H9 (cell line): ENCODE data around the gene DPH2. TPM values are rescaled to one million over a fixed set of nuclear protein-coding genes. Genes with fewer than 3 reads are reported as not detected.

Source experiments
- DNase-seq: peaks from one replicate; pipeline ENCODE4 v3.0.0-alpha.2; 2017
- H2AFZ ChIP-seq: one replicate; pipeline ENCODE4 v1.6.1; 2013; ENCODE audit warnings: mild to moderate bottlenecking, low read length, control low read depth, moderate library complexity
- H2AK5ac ChIP-seq: 2 replicates; pipeline ENCODE4 v1.6.1; 2013; ENCODE audit warnings: low read length, control low read depth, mixed read lengths; ENCODE audit not compliant: insufficient read length
- H2BK120ac ChIP-seq: one replicate; pipeline ENCODE4 v1.6.1; 2013; ENCODE audit warnings: low read depth, mild to moderate bottlenecking, low read length, control low read depth, inconsistent platforms; ENCODE audit not compliant: poor library complexity, severe bottlenecking
- H2BK12ac ChIP-seq: 2 replicates; pipeline ENCODE4 v1.6.1; 2013; ENCODE audit warnings: low read length, control low read depth, mixed read lengths, low read depth; ENCODE audit not compliant: insufficient read length
- H2BK15ac ChIP-seq: 2 replicates; pipeline ENCODE4 v1.6.1; 2013; ENCODE audit warnings: low read depth, low read length, control low read depth
- H2BK20ac ChIP-seq: one replicate; pipeline ENCODE4 v1.6.1; 2013; ENCODE audit warnings: low read depth, mild to moderate bottlenecking, low read length, control low read depth, inconsistent platforms; ENCODE audit not compliant: poor library complexity, severe bottlenecking
- H2BK5ac ChIP-seq: 2 replicates; pipeline ENCODE4 v1.6.1; 2013; ENCODE audit warnings: low read length, control low read depth, mixed read lengths; ENCODE audit not compliant: insufficient read length
- H3K14ac ChIP-seq: 2 replicates; pipeline ENCODE4 v1.6.1; 2013; ENCODE audit warnings: low read length, control low read depth; ENCODE audit not compliant: insufficient read depth
- H3K18ac ChIP-seq: 2 replicates; pipeline ENCODE4 v1.6.1; 2013; ENCODE audit warnings: low read depth, mild to moderate bottlenecking, mixed read lengths, low read length, control low read depth; ENCODE audit not compliant: insufficient read length
- H3K23ac ChIP-seq: 2 replicates; pipeline ENCODE4 v1.6.1; 2013; ENCODE audit warnings: low read length, control low read depth, mixed read lengths, low read depth; ENCODE audit not compliant: insufficient read length
- H3K23me2 ChIP-seq: 2 replicates; pipeline ENCODE4 v1.6.1; 2013; ENCODE audit warnings: low read depth, mild to moderate bottlenecking, mixed read lengths, low read length, control low read depth; ENCODE audit not compliant: insufficient read length, poor library complexity, severe bottlenecking
- H3K27ac ChIP-seq: 2 replicates; pipeline ENCODE4 v1.5.1; 2013; ENCODE audit warnings: low read length, control low read depth, mixed read lengths, low read depth; ENCODE audit not compliant: insufficient read length
- H3K27me3 ChIP-seq: 2 replicates; pipeline ENCODE4 v1.6.1; 2013; ENCODE audit warnings: low read length, control low read depth, inconsistent platforms; ENCODE audit not compliant: insufficient read depth
- H3K4ac ChIP-seq: 2 replicates; pipeline ENCODE4 v1.6.1; 2013; ENCODE audit warnings: low read depth, mild to moderate bottlenecking, control low read depth, inconsistent platforms, low read length, moderate library complexity
- H3K4me1 ChIP-seq: 2 replicates; pipeline ENCODE4 v1.6.1; 2013; ENCODE audit warnings: low read length, control low read depth, inconsistent platforms; ENCODE audit not compliant: insufficient read depth
- H3K4me2 ChIP-seq: 2 replicates; pipeline ENCODE4 v1.6.1; 2013; ENCODE audit warnings: low read length, control low read depth, mixed read lengths; ENCODE audit not compliant: insufficient read length, insufficient read depth
- H3K56ac ChIP-seq: 2 replicates; pipeline ENCODE4 v1.6.1; 2013; ENCODE audit warnings: low read depth, mild to moderate bottlenecking, mixed read lengths, low read length, control low read depth; ENCODE audit not compliant: insufficient read length
- H3K79me1 ChIP-seq: 2 replicates; pipeline ENCODE4 v1.6.1; 2013; ENCODE audit warnings: low read depth, mild to moderate bottlenecking, moderate library complexity, low read length, control low read depth, inconsistent platforms; ENCODE audit not compliant: insufficient read depth, poor library complexity, severe bottlenecking
- H3K79me2 ChIP-seq: 2 replicates; pipeline ENCODE4 v1.6.1; 2013; ENCODE audit warnings: low read length, control low read depth, inconsistent platforms; ENCODE audit not compliant: insufficient read depth
- H3K9ac ChIP-seq: 2 replicates; pipeline ENCODE4 v1.6.1; 2013; ENCODE audit warnings: low read length, control low read depth, mixed read lengths; ENCODE audit not compliant: insufficient read length; ENCODE audit errors: extremely low read depth
- H3K9me3 ChIP-seq: one replicate; pipeline ENCODE4 v1.6.1; 2013; ENCODE audit warnings: low read depth, low read length, inconsistent platforms; ENCODE audit not compliant: control insufficient read depth
- H3T11ph ChIP-seq: one replicate; pipeline ENCODE4 v1.6.1; 2013; ENCODE audit warnings: mild to moderate bottlenecking, low read length, control low read depth, inconsistent platforms
- H4K20me1 ChIP-seq: one replicate; pipeline ENCODE4 v1.6.1; 2013; ENCODE audit not compliant: control insufficient read depth, insufficient read length, insufficient read depth
- H4K5ac ChIP-seq: 2 replicates; pipeline ENCODE4 v1.6.1; 2013; ENCODE audit warnings: low read depth, mild to moderate bottlenecking, mixed read lengths, low read length, control low read depth; ENCODE audit not compliant: insufficient read length
- H4K8ac ChIP-seq: replicated peaks from 2 replicates; pipeline ENCODE4 v1.6.1; 2013; ENCODE audit warnings: low read length, control low read depth, mixed read lengths, low read depth; ENCODE audit not compliant: insufficient read length
- H4K91ac ChIP-seq: 2 replicates; pipeline ENCODE4 v1.6.1; 2013; ENCODE audit warnings: low read depth, mild to moderate bottlenecking, moderate library complexity, mixed read lengths, low read length, control low read depth; ENCODE audit not compliant: insufficient read length
- H3K27ac Mint-ChIP-seq, 3 experiments: 2 replicates in 2 of 3; 3 replicates in 1 of 3; pipeline ENCODE4 v1.8.0; 2020 to 2021; ENCODE audit warnings: mixed read lengths in 3 of 3, mild to moderate bottlenecking in 1 of 3, moderate library complexity in 1 of 3
- H3K27me3 Mint-ChIP-seq: 2 replicates; pipeline ENCODE4 v1.8.0; 2021; ENCODE audit warnings: low read depth, mild to moderate bottlenecking, moderate library complexity, mixed read lengths
- H3K36me3 Mint-ChIP-seq, 3 experiments: 2 replicates in 2 of 3; 3 replicates in 1 of 3; pipeline ENCODE4 v1.8.0; 2020 to 2021; ENCODE audit warnings: low read depth in 3 of 3, mixed read lengths in 3 of 3; ENCODE audit not compliant: insufficient read depth in 1 of 3
- H3K4me1 Mint-ChIP-seq, 2 experiments: 2 replicates each; pipeline ENCODE4 v1.8.0; 2020; ENCODE audit warnings: mixed read lengths in 2 of 2
- H3K4me3 Mint-ChIP-seq, 2 experiments: 2 replicates in 1 of 2; 3 replicates in 1 of 2; pipeline ENCODE4 v1.8.0; 2020 to 2021; ENCODE audit warnings: mild to moderate bottlenecking in 2 of 2, mixed read lengths in 2 of 2, moderate library complexity in 1 of 2
- H3K9me3 Mint-ChIP-seq, 2 experiments: 2 replicates in 1 of 2; 3 replicates in 1 of 2; pipeline ENCODE4 v1.8.0; 2020; ENCODE audit warnings: mild to moderate bottlenecking in 2 of 2, mixed read lengths in 2 of 2, moderate library complexity in 1 of 2
- whole genome bisulfite sequencing: extraction: QIAGEN DNeasy Blood & Tissue Kit; methylation state at CpG from one replicate; pipeline ENCODE4 v1.1.7; 2013; ENCODE audit warnings: missing lambda C conversion rate, low lambda C conversion rate, mixed read lengths; ENCODE audit not compliant: insufficient read length; ENCODE audit errors: extremely low coverage; 5-methylcytosine and 5-hydroxymethylcytosine counted together
- total RNA-seq: library from RNA; stranded (reverse); gene quantifications from 2 replicates; pipeline ENCODE4 v1.2.1, GENCODE V29; 2021
- TF ChIP-seq, protein P1 (sequence below): fragments of 200-600 bp; sonication (generic); conservative IDR thresholded peaks from 3 replicates; pipeline ENCODE4 v1.8.0; 2021; ENCODE audit warnings: antibody characterized with exemption, mild to moderate bottlenecking

The DPH2 gene
- total RNA-seq, 1 experiment from 2014 or later: 74.4 TPM

DNA sequence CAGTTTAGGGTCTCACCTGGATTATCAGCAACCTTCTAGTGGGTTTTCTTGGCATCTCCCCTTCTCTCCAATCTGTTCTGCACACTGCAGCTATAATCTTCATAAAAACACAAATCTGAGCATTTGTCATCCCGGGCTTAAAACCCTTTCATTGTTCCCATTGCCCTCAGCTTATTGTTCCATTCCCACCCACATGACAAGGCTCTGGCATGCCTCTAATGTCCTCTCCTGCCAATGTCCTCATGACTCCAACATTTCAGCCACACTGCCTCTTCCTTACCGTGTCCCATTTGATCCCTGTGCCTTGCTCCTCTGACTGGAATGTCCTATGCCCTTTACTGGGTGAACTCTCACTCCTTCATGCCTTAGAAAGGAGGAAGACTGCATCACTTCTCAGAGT lies 7.5 kb upstream of the DPH2 start:
- no peak overlapping the region for H4K5ac ChIP-seq
- H3K36me3 Mint-ChIP-seq: peaks cover 1 to 18% (median 13%) of the 10 kb centered on the region in 3 experiments; a peak in 5 of 7 replicates
- DNase-seq: no peak
- H2BK20ac ChIP-seq: no peak overlapping the region
- no peaks in the 10 kb centered on the region for H4K20me1 ChIP-seq
- H3K4me1 ChIP-seq: no peaks in the 10 kb centered on the region
- no peaks in the 10 kb centered on the region for H3K27me3 ChIP-seq
- H2BK12ac ChIP-seq: no peak overlapping the region
- no peak overlapping the region for H3K27ac Mint-ChIP-seq
- no peak overlapping the region for H3T11ph ChIP-seq
- no peaks in the 10 kb centered on the region for H3K4me1 Mint-ChIP-seq
- H3K79me1 ChIP-seq: no peaks in the 10 kb centered on the region
- no peaks in the 10 kb centered on the region for H3K9me3 ChIP-seq
- H3K4ac ChIP-seq: no peak overlapping the region
- WGBS: no CpG with 5 or more reads among the region's 2 CpGs
- no peak overlapping the region for H3K4me2 ChIP-seq
- H2BK15ac ChIP-seq: no peak overlapping the region
- no peak overlapping the region for H2BK5ac ChIP-seq
- H3K79me2 ChIP-seq: no peaks in the 10 kb centered on the region
- no peak overlapping the region for H2AFZ ChIP-seq
- H3K27ac ChIP-seq: no peak overlapping the region
- H2BK120ac ChIP-seq: no peak overlapping the region
- no peak overlapping the region for H3K9ac ChIP-seq
- H3K18ac ChIP-seq: no peak overlapping the region
- H3K56ac ChIP-seq: no peak overlapping the region
- H3K27me3 Mint-ChIP-seq: no peaks in the 10 kb centered on the region
- no peak overlapping the region for H3K4me3 Mint-ChIP-seq
- TF ChIP-seq, protein P1, sequence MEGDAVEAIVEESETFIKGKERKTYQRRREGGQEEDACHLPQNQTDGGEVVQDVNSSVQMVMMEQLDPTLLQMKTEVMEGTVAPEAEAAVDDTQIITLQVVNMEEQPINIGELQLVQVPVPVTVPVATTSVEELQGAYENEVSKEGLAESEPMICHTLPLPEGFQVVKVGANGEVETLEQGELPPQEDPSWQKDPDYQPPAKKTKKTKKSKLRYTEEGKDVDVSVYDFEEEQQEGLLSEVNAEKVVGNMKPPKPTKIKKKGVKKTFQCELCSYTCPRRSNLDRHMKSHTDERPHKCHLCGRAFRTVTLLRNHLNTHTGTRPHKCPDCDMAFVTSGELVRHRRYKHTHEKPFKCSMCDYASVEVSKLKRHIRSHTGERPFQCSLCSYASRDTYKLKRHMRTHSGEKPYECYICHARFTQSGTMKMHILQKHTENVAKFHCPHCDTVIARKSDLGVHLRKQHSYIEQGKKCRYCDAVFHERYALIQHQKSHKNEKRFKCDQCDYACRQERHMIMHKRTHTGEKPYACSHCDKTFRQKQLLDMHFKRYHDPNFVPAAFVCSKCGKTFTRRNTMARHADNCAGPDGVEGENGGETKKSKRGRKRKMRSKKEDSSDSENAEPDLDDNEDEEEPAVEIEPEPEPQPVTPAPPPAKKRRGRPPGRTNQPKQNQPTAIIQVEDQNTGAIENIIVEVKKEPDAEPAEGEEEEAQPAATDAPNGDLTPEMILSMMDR: no peak
- H3K14ac ChIP-seq: no peak overlapping the region
- H3K9me3 Mint-ChIP-seq: no peaks in the 10 kb centered on the region
- no peak overlapping the region for H2AK5ac ChIP-seq
- H4K8ac ChIP-seq: no peak overlapping the region
- no peak overlapping the region for H4K91ac ChIP-seq
- no peaks in the 10 kb centered on the region for H3K23me2 ChIP-seq
- H3K23ac ChIP-seq: no peak overlapping the region
